Activated CD4-positive, alpha-beta memory T cell treated with anti-CD3 and anti-CD28 coated beads for 36 hours (primary cell): ENCODE data around the gene KLHL24. TPM values are rescaled to one million over a fixed set of nuclear protein-coding genes. Genes with fewer than 3 reads are reported as not detected.

Experiments
- total RNA-seq, 2 experiments: library from RNA; stranded (reverse); gene quantifications; one replicate each; pipeline ENCODE4 v1.2.3, GENCODE V29; 2021

KLHL24 gene
- total RNA-seq, 2 experiments from 2014 or later, result 15.6 to 19.5 TPM

Other genes starting within 250 kb of the KLHL24 start
- gene MCF2L2, start 207.0 kb upstream of the KLHL24 start, total RNA-seq, result 1 to 10 TPM; 3.9 to 4.7 TPM
- 10 to 100 TPM; 63.5 to 65.2 TPM for gene KLHL6, start 79.9 kb upstream of the KLHL24 start, total RNA-seq
- gene YEATS2, start 62.2 kb downstream of the KLHL24 start, total RNA-seq, result 10 to 100 TPM; 45.4 to 48.8 TPM
- gene MAP6D1, start 190.0 kb downstream of the KLHL24 start, total RNA-seq, result under 1 TPM; 0.70 to 1.00 TPM
- 10 to 100 TPM; 77.1 to 84.1 TPM for gene PARL, start 249.3 kb downstream of the KLHL24 start, total RNA-seq